ENCODE data around the gene KDF1.

DNA sequence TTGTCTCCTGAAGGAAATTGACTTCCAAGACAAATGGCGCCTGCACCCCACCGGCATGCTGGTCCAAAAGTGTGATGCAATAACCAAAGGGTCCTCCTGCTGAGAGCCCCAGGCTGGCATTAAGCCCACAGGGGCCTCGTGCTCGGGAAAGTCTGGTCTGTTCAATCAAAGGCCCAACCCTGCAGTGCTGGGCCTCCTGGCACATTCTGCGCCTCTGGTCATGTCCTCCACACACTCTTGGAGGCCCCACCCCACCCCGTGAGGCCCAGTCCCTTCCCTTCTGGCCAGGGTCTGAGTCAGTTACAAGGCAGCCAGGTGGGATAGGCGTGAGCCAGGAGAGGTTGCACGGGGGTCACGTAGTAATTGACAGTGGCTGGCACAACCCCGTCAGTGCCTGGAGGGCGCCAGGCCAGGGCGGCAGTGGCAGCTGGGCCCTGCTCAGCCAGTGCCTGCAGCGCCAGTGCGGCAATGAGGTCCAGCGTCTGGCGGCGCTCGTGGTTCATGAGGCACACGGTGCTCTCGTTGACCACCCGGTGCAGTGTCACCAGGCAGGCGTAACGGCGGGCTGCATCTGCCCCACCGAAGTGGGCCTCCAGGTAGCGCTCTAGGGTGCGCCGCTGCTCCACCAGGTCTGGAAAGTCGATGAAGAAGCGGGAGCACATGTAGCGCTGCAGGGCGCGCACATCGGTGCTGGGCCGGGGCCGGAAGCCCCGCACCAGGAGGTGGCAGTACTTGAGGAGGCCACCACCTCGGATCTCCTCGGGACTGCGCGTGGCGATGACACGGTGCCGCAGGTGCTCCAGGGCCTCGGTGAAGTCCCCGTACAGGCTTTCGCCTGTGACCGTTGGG, 45.6 kb upstream of the KDF1 start:
- TF ChIP-seq CTCF (conservative IDR thresholded peaks at IDR 0.05; ENCODE audit: low read length) (no peak), EZH2phosphoT487 (IDR thresholded peaks at IDR 0.05; ENCODE audit: borderline replicate concordance) (no peak)

Measured in Loucy (cell line).